HFFc6 (cell line): ENCODE data around the gene PAPPA. TPM values are rescaled to one million over a fixed set of nuclear protein-coding genes. Genes with fewer than 3 reads are reported as not detected.

Experiments
- DNase-seq: peaks from one replicate; pipeline ENCODE4 v3.0.0-alpha.2; 2018
- H3K27ac Mint-ChIP-seq: 2 replicates; pipeline ENCODE4 v1.8.0; 2020; ENCODE audit warnings: mild to moderate bottlenecking, mixed read lengths
- H3K27me3 Mint-ChIP-seq: 2 replicates; pipeline ENCODE4 v1.8.0; 2021; ENCODE audit warnings: mild to moderate bottlenecking, moderate library complexity, mixed read lengths; ENCODE audit not compliant: insufficient read depth
- H3K36me3 Mint-ChIP-seq: 2 replicates; pipeline ENCODE4 v1.8.0; 2021; ENCODE audit warnings: low read depth, mixed read lengths
- H3K4me1 Mint-ChIP-seq: 2 replicates; pipeline ENCODE4 v1.8.0; 2020; ENCODE audit warnings: low read depth, mixed read lengths
- H3K4me3 Mint-ChIP-seq: 2 replicates; pipeline ENCODE4 v1.8.0; 2020; ENCODE audit warnings: mild to moderate bottlenecking, moderate library complexity, mixed read lengths
- H3K9me3 Mint-ChIP-seq: 2 replicates; pipeline ENCODE4 v1.8.0; 2020; ENCODE audit warnings: mild to moderate bottlenecking, mixed read lengths
- total RNA-seq, 6 experiments: library from RNA; stranded (reverse); fragmentation: NEBNext Ultra II Directional; extraction: Animal tissue kit (Norgen Biotek cat#: 25700); gene quantifications; 2 replicates in 1 of 6; 3 replicates in 5 of 6; pipeline ENCODE4 v1.2.3, GENCODE V29; 2021
- TF ChIP-seq, protein P1 (sequence below): fragments of 200-600 bp; sonication (generic); IDR thresholded peaks from 2 replicates; pipeline ENCODE4 v1.5.0; 2021; ENCODE audit warnings: antibody characterized with exemption, mild to moderate bottlenecking

The PAPPA gene
- total RNA-seq, 6 experiments from 2014 or later = 8.2 to 13.2 (median 12.3) TPM

GRCh38 chr9:116451500-116452115 lies 298.0 kb downstream of the PAPPA start:
- no peak overlapping the region for H3K4me3 Mint-ChIP-seq

More at GRCh38 chr9:116451500-116452115, 298.0 kb downstream of the PAPPA start:
- Mint-ChIP-seq H3K27ac (no peak overlapping the region), H3K4me1 (peaks cover 18% of the 10 kb centered on the region), H3K9me3 (peaks cover 8% of the 10 kb centered on the region), H3K36me3 (peaks cover 8% of the 10 kb centered on the region), H3K27me3 (no peaks in the 10 kb centered on the region; the same call in none of the 2 replicates)
- no peak for DNase-seq
- TF ChIP-seq, protein P1, sequence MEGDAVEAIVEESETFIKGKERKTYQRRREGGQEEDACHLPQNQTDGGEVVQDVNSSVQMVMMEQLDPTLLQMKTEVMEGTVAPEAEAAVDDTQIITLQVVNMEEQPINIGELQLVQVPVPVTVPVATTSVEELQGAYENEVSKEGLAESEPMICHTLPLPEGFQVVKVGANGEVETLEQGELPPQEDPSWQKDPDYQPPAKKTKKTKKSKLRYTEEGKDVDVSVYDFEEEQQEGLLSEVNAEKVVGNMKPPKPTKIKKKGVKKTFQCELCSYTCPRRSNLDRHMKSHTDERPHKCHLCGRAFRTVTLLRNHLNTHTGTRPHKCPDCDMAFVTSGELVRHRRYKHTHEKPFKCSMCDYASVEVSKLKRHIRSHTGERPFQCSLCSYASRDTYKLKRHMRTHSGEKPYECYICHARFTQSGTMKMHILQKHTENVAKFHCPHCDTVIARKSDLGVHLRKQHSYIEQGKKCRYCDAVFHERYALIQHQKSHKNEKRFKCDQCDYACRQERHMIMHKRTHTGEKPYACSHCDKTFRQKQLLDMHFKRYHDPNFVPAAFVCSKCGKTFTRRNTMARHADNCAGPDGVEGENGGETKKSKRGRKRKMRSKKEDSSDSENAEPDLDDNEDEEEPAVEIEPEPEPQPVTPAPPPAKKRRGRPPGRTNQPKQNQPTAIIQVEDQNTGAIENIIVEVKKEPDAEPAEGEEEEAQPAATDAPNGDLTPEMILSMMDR = no peak
